ENCODE results near the gene ARPIN. TPM values are rescaled to one million over a fixed set of nuclear protein-coding genes. Genes with fewer than 3 reads are reported as not detected.
A peak's percentile ranks its signal among the peaks of the same experiment; 100 is the strongest.

Gene ARPIN
- total and polyA plus RNA-seq, 9 of the 15 experiments (the other 6 are each of a cell fraction or from before 2014, with no cell fraction given), result not detected

DNA sequence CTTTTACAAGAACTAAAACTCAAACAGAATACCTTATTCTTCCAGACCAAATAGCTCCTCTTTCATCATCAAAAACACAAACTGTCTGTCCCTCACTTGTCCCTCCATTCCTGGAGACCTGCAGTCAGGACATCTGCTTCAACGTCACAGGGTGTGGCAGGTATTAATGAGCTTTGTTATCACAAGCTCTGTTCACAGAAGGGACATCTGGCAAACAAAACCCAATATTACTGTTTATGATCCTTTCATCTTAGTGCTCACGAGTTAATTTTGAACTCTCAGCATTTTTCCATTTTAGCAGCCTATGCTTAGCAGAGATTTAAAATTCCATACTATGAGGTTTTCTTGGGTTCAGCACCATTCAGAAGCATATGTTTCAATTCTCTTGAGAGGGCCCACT lies 51.9 kb downstream of the ARPIN start:
- in situ Hi-C loops (cut with MboI), result no loop called here
- DNase-seq (ENCODE audit: extremely low read depth in 1 of 4, low spot score in 3 of 4) (no peak), ATAC-seq (no peak), FAIRE-seq (no peak)
- H3K79me2 ChIP-seq (ENCODE audit: control insufficient read depth, insufficient read depth, low read length), result no peaks in the 10 kb centered on the region
- BruUV-seq (replicated peaks), result no TSS peak
- no peaks in the 10 kb centered on the region for H3K27me3 ChIP-seq (ENCODE audit: control insufficient read depth in 2 of 2, insufficient read depth in 2 of 2, low read length in 2 of 2)
- H3K4me1 ChIP-seq (replicated peaks in 1 of 2; ENCODE audit: control insufficient read depth in 2 of 2, insufficient read depth in 2 of 2, low read length in 2 of 2), result no peaks in the 10 kb centered on the region; a peak in 1 of 5 replicates
- ChIA-PET POLR2A (interaction anchor here (1.0 to 2.1 kb wide), 3 partner anchors 8 to 33 kb away, joined by 4 to 6 read pairs (median 5); no protein-coding TSS in a partner anchor), CTCF (ENCODE audit: low intra/inter-chr PET ratio) (interaction anchor here (0.6 kb wide), 1 partner anchor 13 kb away, joined by 5 read pairs; no protein-coding TSS in a partner anchor)
- no peaks in the 10 kb centered on the region for H4K20me1 ChIP-seq (replicated peaks; ENCODE audit: control insufficient read depth, insufficient read depth, low read length)
- no peak overlapping the region for H3K9ac ChIP-seq (ENCODE audit: insufficient read depth in 1 of 2, low read depth in 2 of 2, low read length in 2 of 2)
- no peak overlapping the region for H3K4me3 ChIP-seq
- intact Hi-C loops (cut with micrococcal nuclease), result no loop called here
- H3K9me3 ChIP-seq (replicated peaks; ENCODE audit: control insufficient read depth, insufficient read depth, low read depth, low read length), result no peaks in the 10 kb centered on the region
- H3K9me1 ChIP-seq (ENCODE audit: control insufficient read depth, insufficient read depth, low read length), result no peaks in the 10 kb centered on the region
- 42% methylated on average over 2 of the region's 2 CpGs for WGBS (ENCODE audit: insufficient coverage, low coverage, missing lambda C conversion rate)
- no peak overlapping the region for H2AFZ ChIP-seq (ENCODE audit: low read depth, low read length)
- peaks cover 43% of the 10 kb centered on the region for H3K36me3 ChIP-seq (ENCODE audit: control insufficient read depth, insufficient read depth, low read length)
- no peak overlapping the region for H3K4me2 ChIP-seq (ENCODE audit: insufficient read depth, low read length)
- TF ChIP-seq C11orf30 (IDR thresholded peaks at IDR 0.05; ENCODE audit: low read depth) (peak; percentile 44; the same call in 1 of the 2 replicates), PKNOX1 (IDR thresholded peaks at IDR 0.05) (peak; percentile 32; the same call in 1 of the 2 replicates), ZNF316 (IDR thresholded peaks at IDR 0.05) (peak; percentile 62), MYNN (IDR thresholded peaks at IDR 0.05) (no peak), MYNN (CRISPR knock-in tag; IDR thresholded peaks at IDR 0.05) (no peak)
- TF ChIP-seq, protein P1, sequence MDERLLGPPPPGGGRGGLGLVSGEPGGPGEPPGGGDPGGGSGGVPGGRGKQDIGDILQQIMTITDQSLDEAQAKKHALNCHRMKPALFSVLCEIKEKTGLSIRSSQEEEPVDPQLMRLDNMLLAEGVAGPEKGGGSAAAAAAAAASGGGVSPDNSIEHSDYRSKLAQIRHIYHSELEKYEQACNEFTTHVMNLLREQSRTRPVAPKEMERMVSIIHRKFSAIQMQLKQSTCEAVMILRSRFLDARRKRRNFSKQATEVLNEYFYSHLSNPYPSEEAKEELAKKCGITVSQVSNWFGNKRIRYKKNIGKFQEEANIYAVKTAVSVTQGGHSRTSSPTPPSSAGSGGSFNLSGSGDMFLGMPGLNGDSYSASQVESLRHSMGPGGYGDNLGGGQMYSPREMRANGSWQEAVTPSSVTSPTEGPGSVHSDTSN (CRISPR knock-in tag; IDR thresholded peaks at IDR 0.05; ENCODE audit: low read depth), result no peak
- TF ChIP-seq, protein P1 (tag; conservative IDR thresholded peaks at IDR 0.05; ENCODE audit: low read depth), result peak; percentile 33; the same call in 1 of the 2 replicates
- no peak overlapping the region for H3K27ac ChIP-seq (ENCODE audit: extremely low read depth, low read depth, low read length)
